H9 (cell line): ENCODE results near the gene SLC2A3. TPM values are rescaled to one million over a fixed set of nuclear protein-coding genes. Genes with fewer than 3 reads are reported as not detected.

Source experiments
- DNase-seq: peaks from one replicate; pipeline ENCODE4 v3.0.0-alpha.2; 2017
- H2AFZ ChIP-seq: one replicate; pipeline ENCODE4 v1.6.1; 2013; ENCODE audit warnings: mild to moderate bottlenecking, low read length, control low read depth, moderate library complexity
- H2AK5ac ChIP-seq: 2 replicates; pipeline ENCODE4 v1.6.1; 2013; ENCODE audit warnings: low read length, control low read depth, mixed read lengths; ENCODE audit not compliant: insufficient read length
- H2BK120ac ChIP-seq: one replicate; pipeline ENCODE4 v1.6.1; 2013; ENCODE audit warnings: low read depth, mild to moderate bottlenecking, low read length, control low read depth, inconsistent platforms; ENCODE audit not compliant: poor library complexity, severe bottlenecking
- H2BK12ac ChIP-seq: 2 replicates; pipeline ENCODE4 v1.6.1; 2013; ENCODE audit warnings: low read length, control low read depth, mixed read lengths, low read depth; ENCODE audit not compliant: insufficient read length
- H2BK15ac ChIP-seq: 2 replicates; pipeline ENCODE4 v1.6.1; 2013; ENCODE audit warnings: low read depth, low read length, control low read depth
- H2BK20ac ChIP-seq: one replicate; pipeline ENCODE4 v1.6.1; 2013; ENCODE audit warnings: low read depth, mild to moderate bottlenecking, low read length, control low read depth, inconsistent platforms; ENCODE audit not compliant: poor library complexity, severe bottlenecking
- H2BK5ac ChIP-seq: 2 replicates; pipeline ENCODE4 v1.6.1; 2013; ENCODE audit warnings: low read length, control low read depth, mixed read lengths; ENCODE audit not compliant: insufficient read length
- H3K14ac ChIP-seq: 2 replicates; pipeline ENCODE4 v1.6.1; 2013; ENCODE audit warnings: low read length, control low read depth; ENCODE audit not compliant: insufficient read depth
- H3K18ac ChIP-seq: 2 replicates; pipeline ENCODE4 v1.6.1; 2013; ENCODE audit warnings: low read depth, mild to moderate bottlenecking, mixed read lengths, low read length, control low read depth; ENCODE audit not compliant: insufficient read length
- H3K23ac ChIP-seq: 2 replicates; pipeline ENCODE4 v1.6.1; 2013; ENCODE audit warnings: low read length, control low read depth, mixed read lengths, low read depth; ENCODE audit not compliant: insufficient read length
- H3K23me2 ChIP-seq: 2 replicates; pipeline ENCODE4 v1.6.1; 2013; ENCODE audit warnings: low read depth, mild to moderate bottlenecking, mixed read lengths, low read length, control low read depth; ENCODE audit not compliant: insufficient read length, poor library complexity, severe bottlenecking
- H3K27ac ChIP-seq: 2 replicates; pipeline ENCODE4 v1.5.1; 2013; ENCODE audit warnings: low read length, control low read depth, mixed read lengths, low read depth; ENCODE audit not compliant: insufficient read length
- H3K27me3 ChIP-seq: 2 replicates; pipeline ENCODE4 v1.6.1; 2013; ENCODE audit warnings: low read length, control low read depth, inconsistent platforms; ENCODE audit not compliant: insufficient read depth
- H3K4ac ChIP-seq: 2 replicates; pipeline ENCODE4 v1.6.1; 2013; ENCODE audit warnings: low read depth, mild to moderate bottlenecking, control low read depth, inconsistent platforms, low read length, moderate library complexity
- H3K4me1 ChIP-seq: 2 replicates; pipeline ENCODE4 v1.6.1; 2013; ENCODE audit warnings: low read length, control low read depth, inconsistent platforms; ENCODE audit not compliant: insufficient read depth
- H3K4me2 ChIP-seq: 2 replicates; pipeline ENCODE4 v1.6.1; 2013; ENCODE audit warnings: low read length, control low read depth, mixed read lengths; ENCODE audit not compliant: insufficient read length, insufficient read depth
- H3K56ac ChIP-seq: 2 replicates; pipeline ENCODE4 v1.6.1; 2013; ENCODE audit warnings: low read depth, mild to moderate bottlenecking, mixed read lengths, low read length, control low read depth; ENCODE audit not compliant: insufficient read length
- H3K79me1 ChIP-seq: 2 replicates; pipeline ENCODE4 v1.6.1; 2013; ENCODE audit warnings: low read depth, mild to moderate bottlenecking, moderate library complexity, low read length, control low read depth, inconsistent platforms; ENCODE audit not compliant: insufficient read depth, poor library complexity, severe bottlenecking
- H3K79me2 ChIP-seq: 2 replicates; pipeline ENCODE4 v1.6.1; 2013; ENCODE audit warnings: low read length, control low read depth, inconsistent platforms; ENCODE audit not compliant: insufficient read depth
- H3K9ac ChIP-seq: 2 replicates; pipeline ENCODE4 v1.6.1; 2013; ENCODE audit warnings: low read length, control low read depth, mixed read lengths; ENCODE audit not compliant: insufficient read length; ENCODE audit errors: extremely low read depth
- H3K9me3 ChIP-seq: one replicate; pipeline ENCODE4 v1.6.1; 2013; ENCODE audit warnings: low read depth, low read length, inconsistent platforms; ENCODE audit not compliant: control insufficient read depth
- H3T11ph ChIP-seq: one replicate; pipeline ENCODE4 v1.6.1; 2013; ENCODE audit warnings: mild to moderate bottlenecking, low read length, control low read depth, inconsistent platforms
- H4K20me1 ChIP-seq: one replicate; pipeline ENCODE4 v1.6.1; 2013; ENCODE audit not compliant: control insufficient read depth, insufficient read length, insufficient read depth
- H4K5ac ChIP-seq: 2 replicates; pipeline ENCODE4 v1.6.1; 2013; ENCODE audit warnings: low read depth, mild to moderate bottlenecking, mixed read lengths, low read length, control low read depth; ENCODE audit not compliant: insufficient read length
- H4K8ac ChIP-seq: replicated peaks from 2 replicates; pipeline ENCODE4 v1.6.1; 2013; ENCODE audit warnings: low read length, control low read depth, mixed read lengths, low read depth; ENCODE audit not compliant: insufficient read length
- H4K91ac ChIP-seq: 2 replicates; pipeline ENCODE4 v1.6.1; 2013; ENCODE audit warnings: low read depth, mild to moderate bottlenecking, moderate library complexity, mixed read lengths, low read length, control low read depth; ENCODE audit not compliant: insufficient read length
- H3K27ac Mint-ChIP-seq, 3 experiments: 2 replicates in 2 of 3; 3 replicates in 1 of 3; pipeline ENCODE4 v1.8.0; 2020 to 2021; ENCODE audit warnings: mixed read lengths in 3 of 3, mild to moderate bottlenecking in 1 of 3, moderate library complexity in 1 of 3
- H3K27me3 Mint-ChIP-seq: 2 replicates; pipeline ENCODE4 v1.8.0; 2021; ENCODE audit warnings: low read depth, mild to moderate bottlenecking, moderate library complexity, mixed read lengths
- H3K36me3 Mint-ChIP-seq, 3 experiments: 2 replicates in 2 of 3; 3 replicates in 1 of 3; pipeline ENCODE4 v1.8.0; 2020 to 2021; ENCODE audit warnings: low read depth in 3 of 3, mixed read lengths in 3 of 3; ENCODE audit not compliant: insufficient read depth in 1 of 3
- H3K4me1 Mint-ChIP-seq, 2 experiments: 2 replicates each; pipeline ENCODE4 v1.8.0; 2020; ENCODE audit warnings: mixed read lengths in 2 of 2
- H3K4me3 Mint-ChIP-seq, 2 experiments: 2 replicates in 1 of 2; 3 replicates in 1 of 2; pipeline ENCODE4 v1.8.0; 2020 to 2021; ENCODE audit warnings: mild to moderate bottlenecking in 2 of 2, mixed read lengths in 2 of 2, moderate library complexity in 1 of 2
- H3K9me3 Mint-ChIP-seq, 2 experiments: 2 replicates in 1 of 2; 3 replicates in 1 of 2; pipeline ENCODE4 v1.8.0; 2020; ENCODE audit warnings: mild to moderate bottlenecking in 2 of 2, mixed read lengths in 2 of 2, moderate library complexity in 1 of 2
- WGBS: extraction: QIAGEN DNeasy Blood & Tissue Kit; methylation state at CpG from one replicate; pipeline ENCODE4 v1.1.7; 2013; ENCODE audit warnings: missing lambda C conversion rate, low lambda C conversion rate, mixed read lengths; ENCODE audit not compliant: insufficient read length; ENCODE audit errors: extremely low coverage; 5-methylcytosine and 5-hydroxymethylcytosine counted together
- total RNA-seq: library from RNA; stranded (reverse); gene quantifications from 2 replicates; pipeline ENCODE4 v1.2.1, GENCODE V29; 2021
- TF ChIP-seq, protein P1 (sequence below): fragments of 200-600 bp; sonication (generic); conservative IDR thresholded peaks from 3 replicates; pipeline ENCODE4 v1.8.0; 2021; ENCODE audit warnings: antibody characterized with exemption, mild to moderate bottlenecking

Gene SLC2A3
- total RNA-seq, 1 experiment from 2014 or later, result 569 TPM

DNA sequence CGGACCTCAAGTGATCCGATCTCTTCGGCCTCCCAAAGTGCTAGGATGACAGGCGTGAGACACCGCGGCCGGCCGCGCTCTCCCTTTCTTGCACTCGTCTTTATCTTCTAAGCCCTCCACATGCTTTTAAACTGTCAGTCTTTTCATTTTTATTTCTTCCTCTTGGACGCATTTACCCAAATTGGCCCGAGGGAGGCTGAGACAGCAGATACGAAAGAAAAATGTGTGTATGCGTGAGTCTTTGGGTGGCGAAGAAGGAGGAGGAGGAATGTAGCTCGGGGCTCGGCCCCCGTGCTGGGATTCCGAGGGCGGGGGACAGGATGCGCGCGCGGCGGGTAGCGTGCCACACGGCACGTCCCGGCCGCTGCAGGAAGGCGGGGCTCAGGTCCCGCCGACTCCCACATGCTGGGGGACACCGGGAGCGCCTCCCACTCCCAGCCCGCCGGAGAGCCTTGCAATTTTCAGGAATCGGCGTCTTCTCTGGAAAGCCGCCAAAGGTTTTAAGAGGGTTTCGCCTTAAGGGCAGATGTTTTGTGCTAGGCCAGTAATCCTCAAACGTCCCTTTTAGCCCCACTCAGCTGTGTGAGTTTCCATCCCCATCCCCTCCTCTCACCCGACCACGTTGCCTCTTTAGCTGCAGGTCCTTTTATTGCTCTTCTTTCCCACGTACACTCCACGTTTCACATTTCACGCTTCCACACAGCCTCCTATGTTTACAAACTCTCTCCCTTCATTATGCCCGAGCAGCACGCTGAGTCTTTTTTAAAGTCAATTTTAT, 34.7 kb upstream of the SLC2A3 start:
- no peak overlapping the region for H2BK15ac ChIP-seq
- H3K79me1 ChIP-seq, result no peaks in the 10 kb centered on the region
- H3K27ac Mint-ChIP-seq, result peak overlapping the region; percentile 97 to 99 (median 97)
- H3K18ac ChIP-seq, result peak overlapping the region; percentile 22
- H4K8ac ChIP-seq, result no peak overlapping the region
- peaks cover 1 to 14% (median 14%) of the 10 kb centered on the region in 3 experiments; a peak in 5 of 7 replicates for H3K36me3 Mint-ChIP-seq
- peaks cover 5% of the 10 kb centered on the region for H3K23me2 ChIP-seq
- no peak overlapping the region for H2BK12ac ChIP-seq
- H3K4me3 Mint-ChIP-seq, result peak overlapping the region; percentile 56 to 72
- TF ChIP-seq, protein P1, sequence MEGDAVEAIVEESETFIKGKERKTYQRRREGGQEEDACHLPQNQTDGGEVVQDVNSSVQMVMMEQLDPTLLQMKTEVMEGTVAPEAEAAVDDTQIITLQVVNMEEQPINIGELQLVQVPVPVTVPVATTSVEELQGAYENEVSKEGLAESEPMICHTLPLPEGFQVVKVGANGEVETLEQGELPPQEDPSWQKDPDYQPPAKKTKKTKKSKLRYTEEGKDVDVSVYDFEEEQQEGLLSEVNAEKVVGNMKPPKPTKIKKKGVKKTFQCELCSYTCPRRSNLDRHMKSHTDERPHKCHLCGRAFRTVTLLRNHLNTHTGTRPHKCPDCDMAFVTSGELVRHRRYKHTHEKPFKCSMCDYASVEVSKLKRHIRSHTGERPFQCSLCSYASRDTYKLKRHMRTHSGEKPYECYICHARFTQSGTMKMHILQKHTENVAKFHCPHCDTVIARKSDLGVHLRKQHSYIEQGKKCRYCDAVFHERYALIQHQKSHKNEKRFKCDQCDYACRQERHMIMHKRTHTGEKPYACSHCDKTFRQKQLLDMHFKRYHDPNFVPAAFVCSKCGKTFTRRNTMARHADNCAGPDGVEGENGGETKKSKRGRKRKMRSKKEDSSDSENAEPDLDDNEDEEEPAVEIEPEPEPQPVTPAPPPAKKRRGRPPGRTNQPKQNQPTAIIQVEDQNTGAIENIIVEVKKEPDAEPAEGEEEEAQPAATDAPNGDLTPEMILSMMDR, result peak; percentile 25; the same call in 2 of the 3 replicates
- H2BK120ac ChIP-seq, result no peak overlapping the region
- peak overlapping the region; percentile 92 for H3K27ac ChIP-seq
- no peaks in the 10 kb centered on the region for H3K9me3 Mint-ChIP-seq
- peak overlapping the region; percentile 53 for H3K9ac ChIP-seq
- no peak overlapping the region for H2AFZ ChIP-seq
- H3K4me2 ChIP-seq, result peak overlapping the region; percentile 61
- H2BK20ac ChIP-seq, result no peak overlapping the region
- H4K5ac ChIP-seq, result no peak overlapping the region
- peaks cover 3% of the 10 kb centered on the region; the same call in 1 of the 2 replicates for H3K4me1 ChIP-seq
- no peak overlapping the region for H2BK5ac ChIP-seq
- no CpG with 5 or more reads among the region's 49 CpGs for WGBS
- H3K27me3 Mint-ChIP-seq, result no peaks in the 10 kb centered on the region
- H3K79me2 ChIP-seq, result no peaks in the 10 kb centered on the region
- H2AK5ac ChIP-seq, result no peak overlapping the region
- H3K14ac ChIP-seq, result peak overlapping the region; percentile 34; the same call in 1 of the 2 replicates
- H3T11ph ChIP-seq, result no peak overlapping the region
- no peaks in the 10 kb centered on the region for H4K20me1 ChIP-seq
- H3K9me3 ChIP-seq, result no peaks in the 10 kb centered on the region
- no peak overlapping the region for H4K91ac ChIP-seq
- peaks cover 34 to 41% of the 10 kb centered on the region in 2 experiments for H3K4me1 Mint-ChIP-seq
- H3K56ac ChIP-seq, result no peak overlapping the region
- H3K4ac ChIP-seq, result no peak overlapping the region
- no peaks in the 10 kb centered on the region for H3K27me3 ChIP-seq
- peak; percentile 98 for DNase-seq
- H3K23ac ChIP-seq, result no peak overlapping the region
